HFF-Myc (cell line): ENCODE data around the gene SLC28A1.

Source experiments
- DNase-seq: peaks from one replicate; pipeline ENCODE4 v3.0.0-alpha.2; 2011; ENCODE audit warnings: low read depth; ENCODE audit errors: extremely low read depth
- H3K4me3 ChIP-seq: replicated peaks from 2 replicates; pipeline ENCODE4 v1.5.1; 2011; ENCODE audit warnings: low read depth, mild to moderate bottlenecking, control low read depth, low read length
- CTCF ChIP-seq: IDR thresholded peaks from 2 replicates; pipeline ENCODE4 v1.5.1; 2012; ENCODE audit warnings: mild to moderate bottlenecking, low read depth, low read length, control low read depth; ENCODE audit errors: missing control alignments

SLC28A1 gene

GRCh38 chr15:84889991-84890669 lies 5.7 kb downstream of the SLC28A1 start:
- DNase-seq, result no peak
- no peak for TF ChIP-seq CTCF
- H3K4me3 ChIP-seq, result no peak overlapping the region

- DNase-seq, result no peak
- no peak for TF ChIP-seq CTCF
- no peak overlapping the region for H3K4me3 ChIP-seq
These were observed 6.3 kb downstream of the SLC28A1 start for GRCh38 chr15:84890670-84891162.

- H3K4me3 ChIP-seq, result no peak overlapping the region
- DNase-seq, result no peak
- TF ChIP-seq CTCF, result no peak
These were observed 6.9 kb downstream of the SLC28A1 start for GRCh38 chr15:84891339-84891738.

GRCh38 chr15:84892786-84893307 lies 8.4 kb downstream of the SLC28A1 start:
- TF ChIP-seq CTCF, result no peak
- DNase-seq, result no peak
- H3K4me3 ChIP-seq, result no peak overlapping the region

GRCh38 chr15:84893607-84894006 lies 9.1 kb downstream of the SLC28A1 start:
- no peak for DNase-seq
- TF ChIP-seq CTCF, result no peak

GRCh38 chr15:84894736-84895425 lies 10.4 kb downstream of the SLC28A1 start:
- no peak for DNase-seq
- no peak for TF ChIP-seq CTCF
- no peak overlapping the region for H3K4me3 ChIP-seq

More at GRCh38 chr15:84893607-84894006, 9.1 kb downstream of the SLC28A1 start:
- no peak overlapping the region for H3K4me3 ChIP-seq
